Muscle layer of colon (tissue), 2 donors: ENCODE data around the gene BBOF1.
A peak's percentile ranks its signal among the peaks of the same experiment; 100 is the strongest.
"Not testable (repeated sequence)": the region's sequence is repeated elsewhere in the genome, so short reads cannot be mapped to it uniquely, and the experiment has no call there.

Experiments used
- H3K27ac ChIP-seq: one replicate; pipeline ENCODE4 v1.7.0; 2013; ENCODE audit warnings: low read depth, mild to moderate bottlenecking, low read length, moderate library complexity
- H3K27me3 ChIP-seq, 2 donors: one replicate each; pipeline ENCODE4 v1.7.0; 2013; ENCODE audit warnings: low read length in 2 of 2, mild to moderate bottlenecking in 2 of 2; ENCODE audit not compliant: insufficient read depth in 2 of 2, control insufficient read depth in 1 of 2
- H3K36me3 ChIP-seq: one replicate; pipeline ENCODE4 v1.7.0; 2013; ENCODE audit warnings: mild to moderate bottlenecking, low read length; ENCODE audit not compliant: insufficient read depth
- H3K4me1 ChIP-seq: one replicate; pipeline ENCODE4 v1.7.0; 2013; ENCODE audit warnings: mild to moderate bottlenecking, low read length; ENCODE audit not compliant: insufficient read depth
- H3K4me3 ChIP-seq, 2 donors: one replicate each; pipeline ENCODE4 v1.7.0; 2013; ENCODE audit warnings: low read length in 2 of 2, low read depth in 1 of 2, mild to moderate bottlenecking in 1 of 2, moderate library complexity in 1 of 2
- H3K9ac ChIP-seq: one replicate; pipeline ENCODE4 v1.7.0; 2013; ENCODE audit warnings: low read length
- H3K9me3 ChIP-seq: one replicate; pipeline ENCODE4 v1.7.0; 2013; ENCODE audit warnings: mild to moderate bottlenecking, low read length
- donor health status: abdominal sarcoma.
- donor health status: Adenocarcinoma of cecum.

BBOF1 gene

GRCh38 chr14:73997944-73998447 is 21.2 kb upstream of the BBOF1 start:
- Histone ChIP-seq H3K4me1 (no peaks in the 10 kb centered on the region), H3K36me3 (peaks cover 7% of the 10 kb centered on the region), H3K4me3 (no peak overlapping the region), H3K27ac (no peak overlapping the region), H3K27me3 (no peaks in the 10 kb centered on the region), H3K9me3 (no peaks in the 10 kb centered on the region), H3K9ac (no peak overlapping the region)

DNA sequence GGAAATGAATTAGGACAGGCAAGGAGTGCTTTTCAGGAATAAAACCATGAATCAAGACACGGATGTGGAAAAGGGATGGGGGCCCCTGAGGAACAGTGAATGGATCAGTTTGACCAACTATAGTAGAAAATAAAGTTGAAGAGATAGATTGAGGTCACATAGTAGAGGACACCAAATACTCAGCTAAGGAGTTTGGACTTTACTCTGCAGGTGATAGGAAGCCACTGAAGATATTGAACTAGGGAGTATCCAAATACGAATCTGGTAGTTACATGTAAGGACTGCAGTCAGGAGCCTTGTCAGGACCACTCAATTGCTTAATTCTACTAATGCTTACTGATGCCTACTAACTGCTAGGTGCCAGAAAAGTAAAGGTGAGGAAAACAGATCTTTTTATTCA is 20.4 kb upstream of the BBOF1 start:
- H3K27me3 ChIP-seq: no peaks in the 10 kb centered on the region
- no peaks in the 10 kb centered on the region for H3K4me1 ChIP-seq
- no peaks in the 10 kb centered on the region for H3K9me3 ChIP-seq
- H3K27ac ChIP-seq: no peak overlapping the region
- peaks cover 7% of the 10 kb centered on the region for H3K36me3 ChIP-seq
- H3K4me3 ChIP-seq: no peak overlapping the region
- no peak overlapping the region for H3K9ac ChIP-seq

- not testable (repeated sequence) for H3K27ac ChIP-seq, H3K9ac ChIP-seq, H3K9me3 ChIP-seq, H3K4me1 ChIP-seq, H3K27me3 ChIP-seq, H3K4me3 ChIP-seq
- H3K36me3 ChIP-seq: peaks cover 11% of the 10 kb centered on the region
Measured at GRCh38 chr14:74005664-74006063, 13.5 kb upstream of the BBOF1 start.

DNA sequence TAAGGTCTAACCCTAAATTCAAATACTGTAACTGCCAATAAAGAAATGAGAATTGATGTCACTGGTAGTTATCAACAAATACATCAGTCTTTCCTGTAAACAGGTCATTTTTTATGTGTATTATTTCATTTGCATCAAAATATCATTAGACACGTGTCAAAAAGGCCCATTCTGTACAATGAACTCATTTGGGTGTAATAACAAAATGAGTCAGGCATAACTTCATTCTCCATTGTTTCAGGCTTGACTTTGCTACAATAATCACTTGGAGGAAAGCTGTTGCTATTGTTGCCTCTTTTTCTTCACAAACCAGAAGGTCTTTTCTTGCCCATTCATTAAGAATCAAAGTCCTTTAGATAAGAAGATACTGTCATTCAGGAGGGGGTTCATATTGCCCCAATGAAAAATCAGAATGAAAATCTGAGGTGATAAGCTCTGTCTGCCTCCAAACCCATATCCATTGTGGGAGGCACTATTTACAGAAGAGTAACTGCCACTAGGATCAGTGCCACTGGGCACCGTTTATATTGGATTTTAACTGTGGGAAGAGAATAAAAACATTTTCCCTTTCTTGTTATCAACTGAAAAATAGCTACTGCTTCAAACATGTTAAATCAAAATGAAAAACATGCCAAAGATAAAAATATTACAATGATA is 10.2 kb upstream of the BBOF1 start:
- Histone ChIP-seq H3K4me1 (no peaks in the 10 kb centered on the region), H3K27me3 (no peaks in the 10 kb centered on the region), H3K9me3 (no peaks in the 10 kb centered on the region), H3K36me3 (peaks cover 20% of the 10 kb centered on the region), H3K4me3 (no peak overlapping the region), H3K27ac (no peak overlapping the region), H3K9ac (no peak overlapping the region)

DNA sequence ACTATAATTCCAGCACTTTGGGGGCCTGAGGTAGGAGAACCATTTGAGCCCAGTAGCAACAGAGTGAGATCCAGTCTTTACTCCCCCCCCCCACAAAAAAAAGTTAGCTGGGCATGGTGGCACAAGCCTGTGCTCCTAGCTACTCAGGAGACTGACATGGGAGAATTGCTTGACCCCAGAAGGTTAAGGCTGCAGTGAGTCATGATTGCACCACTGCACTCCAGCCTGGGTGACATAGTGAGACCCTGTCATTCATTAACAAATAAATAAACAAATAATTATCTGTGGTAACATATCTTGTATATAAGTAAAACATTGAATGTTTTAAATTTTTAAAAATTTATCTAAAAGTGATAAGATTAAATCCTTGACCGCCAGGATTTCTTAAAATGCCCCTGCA is 4.8 kb upstream of the BBOF1 start:
- Histone ChIP-seq H3K9me3 (no peaks in the 10 kb centered on the region), H3K27me3 (no peaks in the 10 kb centered on the region), H3K9ac (no peak overlapping the region), H3K4me1 (no peaks in the 10 kb centered on the region), H3K36me3 (peaks cover 10% of the 10 kb centered on the region), H3K4me3 (no peak overlapping the region), H3K27ac (no peak overlapping the region)

- H3K36me3 ChIP-seq: peaks cover 9% of the 10 kb centered on the region
- no peaks in the 10 kb centered on the region for H3K27me3 ChIP-seq
- H3K9me3 ChIP-seq: no peaks in the 10 kb centered on the region
- H3K27ac ChIP-seq: no peak overlapping the region
- peaks cover 6% of the 10 kb centered on the region for H3K4me1 ChIP-seq
- no peak overlapping the region for H3K4me3 ChIP-seq
- no peak overlapping the region for H3K9ac ChIP-seq
Measured at GRCh38 chr14:74015176-74015575, 4.0 kb upstream of the BBOF1 start.

GRCh38 chr14:74015963-74016362 is 3.2 kb upstream of the BBOF1 start:
- H3K9ac ChIP-seq: no peak overlapping the region
- peaks cover 6% of the 10 kb centered on the region for H3K4me1 ChIP-seq
- H3K27me3 ChIP-seq: no peaks in the 10 kb centered on the region
- H3K4me3 ChIP-seq: no peak overlapping the region
- peaks cover 6% of the 10 kb centered on the region for H3K36me3 ChIP-seq
- no peaks in the 10 kb centered on the region for H3K9me3 ChIP-seq
- no peak overlapping the region for H3K27ac ChIP-seq

DNA sequence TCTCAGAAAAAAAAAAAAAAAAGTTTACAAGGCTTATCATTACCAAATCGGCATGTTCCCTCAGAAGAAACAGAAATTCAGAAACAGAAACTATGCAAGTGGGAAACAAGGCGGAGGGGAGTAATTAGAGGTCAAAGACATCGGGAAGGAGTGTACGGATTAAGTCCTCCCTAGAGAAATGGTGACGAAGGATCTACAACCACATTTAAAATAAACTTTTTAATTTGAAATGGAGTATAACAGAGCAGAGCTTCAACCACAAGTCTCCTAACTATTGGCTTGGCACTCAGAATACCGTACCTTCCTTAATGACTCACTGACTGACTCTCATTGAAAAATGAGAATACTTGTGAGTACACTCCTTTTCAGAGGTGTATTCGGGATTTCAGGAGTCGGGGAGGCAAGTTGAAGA is 969 bp upstream of the BBOF1 start:
- peak overlapping the region; percentile 62 for H3K9ac ChIP-seq
- H3K27me3 ChIP-seq: no peaks in the 10 kb centered on the region

DNA sequence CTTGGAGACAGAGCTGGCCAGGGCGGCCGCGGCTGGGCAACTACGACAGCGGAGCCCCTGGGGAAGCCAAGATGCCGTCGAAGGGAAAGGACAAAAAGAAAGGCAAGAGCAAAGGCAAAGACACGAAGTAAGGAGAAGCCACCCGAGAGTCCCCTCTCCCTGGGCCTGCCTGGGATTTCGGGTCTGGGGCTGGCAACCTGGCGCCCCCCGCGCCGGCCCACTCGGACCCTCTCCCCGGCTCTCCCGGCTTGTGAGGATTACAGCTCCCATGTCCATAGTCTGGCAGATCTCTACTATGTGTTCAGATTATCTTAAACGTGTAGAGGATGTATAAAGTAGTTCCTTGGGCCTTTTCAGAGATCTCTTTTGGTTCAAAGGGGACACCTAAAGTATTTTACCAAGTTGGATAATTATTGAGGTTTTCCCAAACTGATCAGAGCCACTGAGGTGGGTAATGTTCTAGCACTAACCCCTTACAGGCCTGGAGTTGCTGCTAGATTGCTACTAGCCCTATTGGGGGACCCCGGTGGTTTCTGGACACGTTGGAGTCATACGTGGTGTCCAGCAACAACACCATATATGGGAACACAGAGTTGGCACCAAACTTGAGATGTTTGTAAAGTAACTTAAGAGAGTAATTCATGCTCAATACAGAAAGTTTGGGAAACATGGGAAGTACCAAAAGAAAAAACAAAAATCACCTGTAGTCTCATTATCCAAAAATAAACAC is 424 bp downstream of the BBOF1 start:
- Histone ChIP-seq H3K4me3 (peak overlapping the region; percentile 52 to 88), H3K4me1 (peaks cover 6% of the 10 kb centered on the region), H3K9ac (peak overlapping the region; percentile 89), H3K27ac (peak overlapping the region; percentile 81), H3K27me3 (no peaks in the 10 kb centered on the region), H3K36me3 (no peaks in the 10 kb centered on the region), H3K9me3 (no peaks in the 10 kb centered on the region)

More for the DNA sequence above, 969 bp upstream of the BBOF1 start:
- H3K4me3 ChIP-seq: peak overlapping the region; percentile 71 to 88
- peaks cover 6% of the 10 kb centered on the region for H3K4me1 ChIP-seq
- no peaks in the 10 kb centered on the region for H3K9me3 ChIP-seq
- peak overlapping the region; percentile 94 for H3K27ac ChIP-seq
- no peaks in the 10 kb centered on the region for H3K36me3 ChIP-seq

- peaks cover 6% of the 10 kb centered on the region for H3K4me1 ChIP-seq
- H3K9me3 ChIP-seq: no peaks in the 10 kb centered on the region
- no peaks in the 10 kb centered on the region for H3K36me3 ChIP-seq
- no peak overlapping the region for H3K4me3 ChIP-seq
- H3K9ac ChIP-seq: no peak overlapping the region
- no peaks in the 10 kb centered on the region for H3K27me3 ChIP-seq
- H3K27ac ChIP-seq: no peak overlapping the region
Measured at GRCh38 chr14:74022346-74022745, 3.2 kb downstream of the BBOF1 start.

- Histone ChIP-seq H3K27ac (no peak overlapping the region), H3K4me1 (no peaks in the 10 kb centered on the region), H3K4me3 (no peak overlapping the region), H3K9me3 (no peaks in the 10 kb centered on the region), H3K27me3 (no peaks in the 10 kb centered on the region), H3K36me3 (peaks cover under 1% of the 10 kb centered on the region), H3K9ac (no peak overlapping the region)
Measured at GRCh38 chr14:74029136-74029535, 10.0 kb downstream of the BBOF1 start.

DNA sequence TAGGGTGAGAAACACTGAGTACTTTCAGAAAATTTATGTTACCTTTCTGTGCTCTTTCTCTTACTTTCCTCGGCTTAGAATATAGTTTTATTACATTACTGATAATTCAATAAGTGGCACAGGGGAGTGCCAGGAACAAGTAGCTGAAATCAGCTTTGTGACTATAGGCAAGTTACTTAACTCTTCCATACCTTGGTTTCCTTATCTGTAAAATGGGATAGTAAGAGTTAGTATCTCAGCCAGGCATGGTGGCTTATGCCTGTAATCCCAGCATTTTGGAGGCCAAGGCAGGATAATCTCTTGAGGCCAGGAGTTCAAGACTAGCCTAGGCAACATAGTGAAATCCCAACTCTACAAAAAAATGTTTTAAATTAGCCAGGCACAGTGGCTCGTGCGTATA is 15.4 kb downstream of the BBOF1 start:
- H3K4me3 ChIP-seq: no peak overlapping the region
- no peaks in the 10 kb centered on the region for H3K27me3 ChIP-seq
- no peaks in the 10 kb centered on the region for H3K9me3 ChIP-seq
- H3K36me3 ChIP-seq: peaks cover 4% of the 10 kb centered on the region
- H3K4me1 ChIP-seq: no peaks in the 10 kb centered on the region
- no peak overlapping the region for H3K9ac ChIP-seq
- no peak overlapping the region for H3K27ac ChIP-seq
